GM19043 (cell line): ENCODE data around the gene THAP12.
A peak's percentile ranks its signal among the peaks of the same experiment; 100 is the strongest.
"Not testable (repeated sequence)": the region's sequence is repeated elsewhere in the genome, so short reads cannot be mapped to it uniquely, and the experiment has no call there.

Experiments
- ATAC-seq: cut with Tn5 transposase; IDR thresholded peaks from one replicate; pipeline ENCODE4 v1.9.1; 2021; ENCODE audit warnings: low read depth; ENCODE audit not compliant: unreplicated experiment

THAP12 gene

DNA sequence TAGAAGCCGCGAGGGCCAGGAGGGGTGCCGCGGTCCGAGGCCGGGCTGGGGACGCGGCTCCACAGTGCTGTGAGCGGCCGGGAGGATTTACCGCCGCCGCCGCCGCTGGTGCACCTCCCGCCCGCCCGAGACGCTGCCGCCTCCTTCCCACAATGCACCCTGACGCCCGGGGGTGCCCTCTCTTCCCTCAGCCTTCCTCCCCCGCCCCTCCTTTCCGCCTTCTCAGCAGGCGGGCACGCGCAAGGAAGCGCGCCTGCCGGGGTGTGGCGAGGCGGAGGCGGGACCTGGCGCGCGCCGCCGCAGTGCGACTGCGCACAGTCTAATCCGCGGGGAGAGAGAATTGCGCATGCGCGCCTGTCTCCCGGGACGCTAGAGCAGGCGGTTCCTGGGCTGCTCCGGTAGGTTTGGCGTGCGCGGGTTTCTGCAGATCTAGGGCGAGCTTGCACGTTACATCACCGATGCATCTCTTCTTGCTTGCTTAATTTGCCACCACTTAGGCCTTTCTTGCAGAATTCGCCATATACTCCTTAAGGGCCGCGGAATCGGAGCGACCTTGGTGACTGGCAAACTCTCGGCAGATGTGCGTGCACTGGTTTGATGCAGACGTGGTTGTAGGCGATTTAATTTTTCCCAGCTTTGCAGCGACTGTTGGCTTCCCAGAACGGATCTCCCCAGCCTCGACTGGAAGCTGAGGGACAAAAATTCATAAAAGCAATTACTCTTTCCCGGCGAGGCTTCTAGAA lies at the start of gene THAP12, which contains the start of gene GVQW3:
Gene THAP12, minus strand, starts transcription at position 156 of the 743 bp plus-strand sequence. CDS start 296 bp downstream, outside the sequence.
Gene GVQW3, plus strand, starts transcription at position 347 of the 743 bp plus-strand sequence. CDS start 506 bp downstream, outside the sequence.
- ATAC-seq: peak; percentile 62

DNA sequence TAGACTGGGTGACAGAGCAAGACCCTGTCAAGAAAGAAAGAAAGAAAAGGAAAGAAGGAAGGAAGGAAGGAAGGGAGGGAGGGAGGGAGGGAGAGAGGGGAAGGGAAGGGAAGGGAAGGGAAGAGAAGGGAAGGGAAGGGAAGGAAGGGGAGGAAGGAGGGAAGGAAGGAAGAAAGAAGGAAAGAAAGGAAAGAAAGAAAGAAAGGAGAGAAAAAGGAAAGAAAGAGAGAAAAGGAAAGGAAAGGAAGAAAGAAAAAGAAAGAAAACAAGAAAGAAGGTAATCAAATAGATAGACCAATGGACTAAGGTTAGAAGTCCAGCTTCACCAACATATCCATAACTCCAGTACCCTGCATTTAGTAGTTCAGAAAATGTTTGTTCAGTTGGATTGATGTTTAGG lies 45.7 kb upstream of the THAP12 start:
- ATAC-seq: no peak

DNA sequence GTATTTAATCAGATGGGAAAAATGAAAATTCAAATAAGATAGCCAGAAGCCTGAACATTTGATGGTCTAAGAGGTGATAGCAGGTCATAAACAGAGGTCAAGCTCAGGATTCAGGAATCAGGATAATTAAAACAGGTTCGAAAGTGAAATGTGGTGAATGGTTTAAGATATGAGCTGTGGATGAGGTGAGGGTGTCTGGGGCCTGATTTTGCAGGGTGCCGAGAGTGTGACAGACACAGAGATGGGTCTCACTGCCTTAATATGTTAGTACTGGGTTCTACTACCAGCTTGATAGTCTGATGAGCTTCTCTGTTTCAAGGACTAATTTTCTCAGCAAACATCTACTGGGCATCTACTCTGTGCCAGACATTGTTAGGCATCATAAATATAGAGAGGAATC lies 44.0 kb upstream of the THAP12 start:
- ATAC-seq: no peak

DNA sequence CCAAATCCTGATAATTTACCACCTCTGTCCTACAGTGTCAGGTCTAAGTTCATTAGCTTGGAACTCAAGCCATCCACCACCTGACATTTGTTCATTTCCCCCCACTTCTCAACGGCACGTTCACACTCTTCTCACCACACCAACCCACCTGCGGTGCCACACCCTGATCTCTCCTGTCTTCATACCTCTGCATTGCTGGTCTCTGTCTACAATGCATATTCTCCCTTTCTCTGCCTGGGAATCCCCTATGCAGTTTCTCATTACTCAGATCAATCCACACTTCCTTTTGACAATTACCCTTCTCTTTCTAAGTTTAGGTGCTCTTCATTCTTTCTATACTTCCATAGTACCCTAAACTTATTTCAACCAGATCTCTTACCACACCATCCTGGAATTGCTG lies 43.4 kb upstream of the THAP12 start:
- peak; percentile 64 for ATAC-seq

GRCh38 chr11:76419896-76420295 lies 39.0 kb upstream of the THAP12 start:
- ATAC-seq: no peak

DNA sequence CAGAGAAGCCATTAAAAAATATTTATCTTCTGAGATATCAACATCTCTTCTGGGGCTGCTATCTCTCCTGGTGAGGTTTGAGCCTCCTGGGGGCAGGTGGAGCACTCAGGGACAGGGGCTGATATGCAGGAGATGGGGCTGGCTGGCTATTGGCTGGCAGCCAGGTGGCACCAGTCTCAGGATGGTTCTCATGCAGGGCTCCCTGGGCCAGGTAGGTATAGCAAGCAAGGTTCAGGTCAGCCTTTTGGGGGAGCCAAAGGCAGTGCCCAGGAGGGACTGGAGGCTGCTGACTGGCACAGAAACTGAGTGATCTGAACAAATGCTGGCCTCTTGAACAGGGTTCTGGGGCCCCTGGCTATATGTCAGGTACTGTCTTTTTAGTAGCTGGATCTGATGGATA lies 34.1 kb upstream of the THAP12 start:
- no peak for ATAC-seq

DNA sequence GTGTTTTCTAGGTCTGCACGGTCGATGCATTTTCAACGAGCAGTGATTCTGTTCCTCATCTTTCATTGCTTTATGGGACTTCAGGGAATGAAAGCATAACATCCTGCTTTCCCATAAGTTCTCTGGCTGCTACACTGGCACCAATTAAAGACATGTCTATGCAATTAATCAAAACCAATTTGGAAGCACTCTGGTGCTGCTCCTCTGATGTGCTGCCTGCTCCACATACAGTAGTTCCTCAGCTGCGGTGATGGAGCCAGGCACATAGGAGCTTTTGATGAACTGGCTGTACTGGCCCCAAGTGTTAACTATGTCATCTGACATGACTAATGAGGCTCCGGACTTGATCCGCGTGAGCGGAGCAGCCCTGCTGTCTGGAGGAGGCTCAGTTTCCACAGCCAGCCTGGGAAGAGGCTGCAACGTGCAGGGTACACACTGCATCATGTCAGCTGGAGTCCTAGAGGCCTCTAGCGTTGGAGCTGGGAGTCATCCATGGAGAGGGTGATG lies 30.0 kb upstream of the THAP12 start:
- ATAC-seq: no peak

DNA sequence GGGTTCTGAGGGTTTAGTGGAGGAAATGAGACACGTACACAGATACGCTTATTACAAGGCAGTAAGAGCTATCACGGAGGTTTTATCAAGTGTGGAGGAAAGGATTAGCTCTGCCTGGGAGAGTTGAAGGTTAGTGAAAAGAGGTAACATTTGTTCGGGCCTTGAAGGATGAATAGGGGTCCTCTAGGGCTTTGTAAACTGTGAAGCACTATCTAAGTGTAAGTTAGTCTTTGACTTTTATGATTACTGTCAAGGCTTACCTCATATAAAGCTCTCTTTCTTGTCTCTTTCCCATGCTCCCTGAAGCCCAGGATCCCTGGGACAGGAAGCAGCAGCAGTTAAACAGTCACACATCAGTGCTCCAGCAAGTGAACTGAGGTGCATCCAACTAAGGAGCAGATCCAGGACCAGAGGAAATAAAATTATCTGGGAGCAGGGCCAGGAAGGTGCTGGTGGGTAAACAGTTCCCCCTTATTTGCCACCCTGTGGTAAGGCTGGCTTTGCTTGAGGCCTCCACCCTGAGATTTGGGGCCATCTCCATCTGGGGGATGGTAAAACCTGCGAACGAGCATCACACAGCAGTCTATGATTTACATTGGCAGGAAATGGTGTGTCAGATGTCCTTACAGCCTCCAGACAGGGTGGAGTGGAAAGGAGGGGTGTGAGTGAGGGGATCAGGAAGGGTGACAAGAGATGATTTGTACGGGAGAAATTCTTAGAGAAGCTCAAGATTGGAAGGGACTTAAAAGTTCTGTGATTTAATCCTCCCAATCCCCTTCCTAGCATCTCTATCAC lies 27.4 kb upstream of the THAP12 start:
- no peak for ATAC-seq

GRCh38 chr11:76406359-76406758 lies 25.4 kb upstream of the THAP12 start:
- ATAC-seq: no peak

- ATAC-seq: not testable (repeated sequence)
These were observed 20.6 kb upstream of the THAP12 start for GRCh38 chr11:76401484-76401883.

GRCh38 chr11:76400967-76401366 lies 20.0 kb upstream of the THAP12 start:
- no peak for ATAC-seq

DNA sequence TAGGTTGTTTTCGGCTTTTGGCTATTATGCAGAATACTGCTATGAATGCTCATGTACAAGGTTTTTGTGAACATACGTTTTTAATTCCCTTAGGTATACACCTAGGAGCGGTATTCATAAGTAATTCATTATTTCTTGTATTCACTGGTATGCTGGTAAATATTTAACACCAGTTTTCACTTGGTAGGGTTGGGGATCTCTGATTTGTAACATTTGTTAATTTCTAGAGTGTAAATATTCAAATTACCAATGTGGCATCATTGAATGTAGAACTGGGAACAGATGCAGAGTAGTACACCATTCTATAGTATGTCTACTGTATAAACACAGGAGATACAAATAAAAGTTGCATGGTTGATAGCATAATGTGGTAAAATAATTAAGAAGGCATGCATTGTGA lies 16.5 kb upstream of the THAP12 start:
- ATAC-seq: peak; percentile 53

GRCh38 chr11:76395296-76395695 lies 14.4 kb upstream of the THAP12 start:
- ATAC-seq: no peak

DNA sequence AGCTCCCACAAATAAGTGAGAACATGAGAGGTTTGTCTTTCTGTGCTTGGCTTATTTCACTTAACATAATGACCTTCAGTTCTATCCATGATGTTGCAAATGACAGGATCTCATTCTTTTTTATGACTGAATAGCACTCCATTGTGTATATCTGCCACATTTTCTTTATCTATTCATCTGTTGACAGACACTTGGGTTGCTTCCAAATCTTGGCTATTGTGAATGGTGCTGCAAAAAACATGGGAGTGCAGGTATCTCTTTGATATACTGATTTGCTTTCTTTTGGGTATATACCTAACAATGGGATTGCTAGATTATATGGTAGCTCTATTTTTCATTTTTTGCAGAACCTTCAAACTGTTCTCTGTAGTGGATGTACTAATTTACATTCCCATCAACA lies 13.5 kb upstream of the THAP12 start:
- no peak for ATAC-seq

DNA sequence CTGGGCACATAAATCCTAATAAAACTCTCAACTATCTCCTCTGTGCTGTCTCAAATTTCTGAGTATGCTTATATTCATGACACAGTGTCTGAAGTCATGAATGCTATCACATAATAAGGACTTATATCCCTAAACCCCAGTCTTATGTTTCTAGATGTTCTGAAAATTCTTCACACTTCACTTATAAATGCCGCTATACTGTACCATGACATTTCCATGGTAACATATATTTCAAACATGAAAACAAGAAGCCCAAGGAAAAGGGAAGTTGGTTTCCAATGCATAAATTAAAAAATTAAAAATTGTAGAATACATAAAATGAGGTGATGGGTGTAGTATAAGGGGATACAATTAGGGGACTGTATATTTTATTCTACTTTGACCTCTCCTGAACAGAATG lies 11.9 kb upstream of the THAP12 start:
- ATAC-seq: no peak

GRCh38 chr11:76391811-76392475 lies 11.0 kb upstream of the THAP12 start:
- no peak for ATAC-seq

GRCh38 chr11:76391021-76391420 lies 10.1 kb upstream of the THAP12 start:
- ATAC-seq: no peak

GRCh38 chr11:76388408-76388807 lies 7.5 kb upstream of the THAP12 start:
- ATAC-seq: no peak

- ATAC-seq: no peak
These were observed 5.0 kb upstream of the THAP12 start for GRCh38 chr11:76385903-76386302.

- no peak for ATAC-seq
These were observed 1.3 kb upstream of the THAP12 start for GRCh38 chr11:76382209-76382608.
